Measurements from ENCODE around the gene MBTPS1. TPM values are rescaled to one million over a fixed set of nuclear protein-coding genes. Genes with fewer than 3 reads are reported as not detected.

The MBTPS1 gene
- total RNA-seq, 1 donor from 2014 or later, result 85.9 TPM

- H3K79me2 ChIP-seq (ENCODE audit: insufficient read depth, low read length), result no peaks in the 10 kb centered on the region
- no peaks in the 10 kb centered on the region for H3K9me3 ChIP-seq (ENCODE audit: insufficient read depth, low read depth, low read length)
- peaks cover 14% of the 10 kb centered on the region for H3K27me3 ChIP-seq (ENCODE audit: insufficient read depth, low read length)
- H3K36me3 ChIP-seq (ENCODE audit: insufficient read depth, low read length), result no peaks in the 10 kb centered on the region
- no peak for DNase-seq (ENCODE audit: low read depth)
- H3K4me3 ChIP-seq (ENCODE audit: insufficient read depth, low read depth, low read length), result no peak overlapping the region
- peaks cover 6% of the 10 kb centered on the region for H3K36me3 Mint-ChIP-seq (ENCODE audit: low read depth, unreplicated experiment)
- H3K9me3 Mint-ChIP-seq (ENCODE audit: unreplicated experiment), result no peaks in the 10 kb centered on the region
- no peak overlapping the region for H3K9ac ChIP-seq (ENCODE audit: low read length)
- H3K27ac ChIP-seq (ENCODE audit: low read depth, low read length), result no peak overlapping the region
- no peak overlapping the region for H2AFZ ChIP-seq (ENCODE audit: low read depth, low read length)
- peaks cover 6% of the 10 kb centered on the region for H3K27me3 Mint-ChIP-seq (ENCODE audit: low read depth, unreplicated experiment)
- peaks cover 12% of the 10 kb centered on the region for H4K20me1 ChIP-seq (ENCODE audit: insufficient read depth, low read length)
- H3K4me3 Mint-ChIP-seq (ENCODE audit: unreplicated experiment), result no peak overlapping the region
- no peaks in the 10 kb centered on the region for H3K4me1 ChIP-seq (ENCODE audit: insufficient read depth, low read length)
- no peak for TF ChIP-seq EZH2 (IDR thresholded peaks at IDR 0.05; ENCODE audit: insufficient read depth, low read length)
- no peak for TF ChIP-seq CTCF (IDR thresholded peaks at IDR 0.05; ENCODE audit: insufficient read depth, low read depth, low read length)
- H3K4me2 ChIP-seq (ENCODE audit: low read length), result no peak overlapping the region
- no peak for FAIRE-seq
- no peak overlapping the region for H3K27ac Mint-ChIP-seq (ENCODE audit: unreplicated experiment)
- H3K4me1 Mint-ChIP-seq (ENCODE audit: low read depth, unreplicated experiment), result peaks cover 2% of the 10 kb centered on the region
Measured at GRCh38 chr16:84047206-84047605, 69.5 kb downstream of the MBTPS1 start.

GRCh38 chr16:84045818-84046470 is 70.8 kb downstream of the MBTPS1 start:
- no peak overlapping the region for H2AFZ ChIP-seq (ENCODE audit: low read depth, low read length)

More at GRCh38 chr16:84045818-84046470, 70.8 kb downstream of the MBTPS1 start:
- Histone ChIP-seq H3K79me2 (ENCODE audit: insufficient read depth, low read length) (no peaks in the 10 kb centered on the region), H3K4me2 (ENCODE audit: low read length) (no peak overlapping the region), H4K20me1 (ENCODE audit: insufficient read depth, low read length) (peaks cover 10% of the 10 kb centered on the region), H3K9me3 (ENCODE audit: insufficient read depth, low read depth, low read length) (no peaks in the 10 kb centered on the region), H3K27me3 (ENCODE audit: insufficient read depth, low read length) (peaks cover 20% of the 10 kb centered on the region), H3K36me3 (ENCODE audit: insufficient read depth, low read length) (no peaks in the 10 kb centered on the region), H3K4me1 (ENCODE audit: insufficient read depth, low read length) (no peaks in the 10 kb centered on the region), H3K9ac (ENCODE audit: low read length) (no peak overlapping the region), H3K4me3 (ENCODE audit: insufficient read depth, low read depth, low read length) (no peak overlapping the region), H3K27ac (ENCODE audit: low read depth, low read length) (no peak overlapping the region)
- no peak overlapping the region for H3K27ac Mint-ChIP-seq (ENCODE audit: unreplicated experiment)
- no peak for DNase-seq (ENCODE audit: low read depth)
- no peak for FAIRE-seq
- peaks cover 11% of the 10 kb centered on the region for H3K27me3 Mint-ChIP-seq (ENCODE audit: low read depth, unreplicated experiment)
- peaks cover 6% of the 10 kb centered on the region for H3K36me3 Mint-ChIP-seq (ENCODE audit: low read depth, unreplicated experiment)
- no peaks in the 10 kb centered on the region for H3K9me3 Mint-ChIP-seq (ENCODE audit: unreplicated experiment)
- TF ChIP-seq EZH2 (IDR thresholded peaks at IDR 0.05; ENCODE audit: insufficient read depth, low read length) (no peak), CTCF (IDR thresholded peaks at IDR 0.05; ENCODE audit: insufficient read depth, low read depth, low read length) (no peak)
- H3K4me1 Mint-ChIP-seq (ENCODE audit: low read depth, unreplicated experiment), result peaks cover 2% of the 10 kb centered on the region
- H3K4me3 Mint-ChIP-seq (ENCODE audit: unreplicated experiment), result no peak overlapping the region
